Left cardiac atrium (tissue), 4 donors: ENCODE data around the gene TRAPPC2L. TPM values are rescaled to one million over a fixed set of nuclear protein-coding genes. Genes with fewer than 3 reads are reported as not detected.

ENCODE experiments used
- ATAC-seq, 2 donors: fragments of 200-7000 bp; cut with Tn5 transposase; one replicate each; pipeline ENCODE4 v1.9.1; 2020; ENCODE audit warnings: mild to moderate bottlenecking in 2 of 2, moderate library complexity in 2 of 2
- DNase-seq: peaks from one replicate; pipeline ENCODE4 v3.0.0-alpha.2; 2020
- intact Hi-C, 2 donors: fragments of 100-400 bp; cut with DNase I; formaldehyde crosslinking; loops; one replicate each; pipeline versions ENCODE4 v1.14.1 to v1.15.1; 2022 to 2023
- total RNA-seq, 2 donors: library from RNA; stranded (reverse); fragmentation: NEBNext Ultra II Directional; extraction: Animal tissue kit (Norgen Biotek cat#: 25700); gene quantifications; one replicate each; pipeline ENCODE4 v1.2.1, GENCODE V29; 2021
- donor health status: DM: no; HTN: yes; CAD: no.
- donor health status: DM: no; HTN: yes; CAD: no; lungs with severe emphysema.
- donor health status: DM: yes; HTN: yes; CAD: no.
- donor health status: Dilated cardiomyopathy.

The TRAPPC2L gene
- total RNA-seq, 2 donors from 2014 or later: 46.0 to 54.3 TPM

- no peak for ATAC-seq
- DNase-seq: no peak
- intact Hi-C loops: no loop called here
These were observed 55.0 kb downstream of the TRAPPC2L start for GRCh38 chr16:88911946-88912310.

Other genes starting within 250 kb of the TRAPPC2L start
- gene IL17C, start 218.6 kb upstream of the TRAPPC2L start, total RNA-seq: not detected
- 100 to 1,000 TPM in 1 of 2 donors, 10 to 100 TPM in 1; 58.9 to 131 TPM for gene CYBA, start 206.1 kb upstream of the TRAPPC2L start, total RNA-seq
- gene MVD, start 194.0 kb upstream of the TRAPPC2L start, total RNA-seq: 10 to 100 TPM; 31.3 to 32.9 TPM
- gene SNAI3, start 170.6 kb upstream of the TRAPPC2L start, total RNA-seq: 1 to 10 TPM in 1 of 2 donors, under 1 TPM in 1; 0.55 to 2.7 TPM
- 10 to 100 TPM; 18.3 to 20.1 TPM for gene RNF166, start 150.7 kb upstream of the TRAPPC2L start, total RNA-seq
- gene CTU2, start 150.6 kb upstream of the TRAPPC2L start, total RNA-seq: 10 to 100 TPM; 12.8 to 18.4 TPM
- gene PIEZO1, start 71.9 kb upstream of the TRAPPC2L start, total RNA-seq: 10 to 100 TPM; 50.6 to 63.6 TPM
- 1 to 10 TPM; 1.0 to 2.3 TPM for gene CDT1, start 53.3 kb upstream of the TRAPPC2L start, total RNA-seq
- 10 to 100 TPM; 63.8 to 64.2 TPM for gene APRT, start 45.2 kb upstream of the TRAPPC2L start, total RNA-seq
- gene GALNS, start 180 bp upstream of the TRAPPC2L start, total RNA-seq: 10 to 100 TPM; 17.1 to 19.0 TPM
- not detected for gene PABPN1L, start 9.5 kb downstream of the TRAPPC2L start, total RNA-seq
- 1 to 10 TPM; 6.5 to 6.6 TPM for gene CBFA2T3, start 120.1 kb downstream of the TRAPPC2L start, total RNA-seq
- 10 to 100 TPM; 14.9 to 16.2 TPM for gene ACSF3, start 236.7 kb downstream of the TRAPPC2L start, total RNA-seq